Sigmoid colon (tissue), 7 donors: ENCODE results near the gene TGFBI. TPM values are rescaled to one million over a fixed set of nuclear protein-coding genes. Genes with fewer than 3 reads are reported as not detected.
A peak's percentile ranks its signal among the peaks of the same experiment; 100 is the strongest.

Experiments used
- DNase-seq: peaks from one replicate; pipeline ENCODE4 v3.0.0-alpha.2; 2019
- H3K27ac ChIP-seq, 4 donors: fragments of 200-600 bp; sonication (generic); one replicate each; pipeline ENCODE4 v1.5.1; 2016 to 2019; ENCODE audit warnings: mild to moderate bottlenecking in 1 of 4
- H3K27me3 ChIP-seq, 3 donors: fragments of 200-600 bp; sonication (generic); one replicate each; pipeline ENCODE4 v1.5.1; 2019; ENCODE audit warnings: mild to moderate bottlenecking in 1 of 3
- H3K36me3 ChIP-seq, 4 donors: fragments of 200-600 bp; sonication (generic); one replicate each; pipeline ENCODE4 v1.5.1; 2016 to 2019
- H3K4me1 ChIP-seq, 4 donors: fragments of 200-600 bp; sonication (generic); one replicate each; pipeline ENCODE4 v1.5.1; 2017 to 2019
- H3K4me3 ChIP-seq, 4 donors: fragments of 200-600 bp; sonication (generic); one replicate each; pipeline ENCODE4 v1.5.1; 2017 to 2019; ENCODE audit warnings: mild to moderate bottlenecking in 2 of 4, moderate library complexity in 1 of 4
- H3K9me3 ChIP-seq, 4 donors: fragments of 200-600 bp in 3 of 4; sonication (generic) in 3 of 4; one replicate each; pipeline versions ENCODE4 v1.5.1 to v1.6.1; 2013 to 2019
- CTCF ChIP-seq, 4 experiments: fragments of 450-650 bp in 3 of 4; fragments of 200-600 bp in 1 of 4; IDR thresholded peaks; one replicate each; pipeline ENCODE4 v1.5.1; 2016 to 2019; ENCODE audit warnings: antibody characterized with exemption in 4 of 4, mild to moderate bottlenecking in 3 of 4, moderate library complexity in 2 of 4
- EP300 ChIP-seq, 4 donors: sonication (generic); formaldehyde crosslinking; IDR thresholded peaks; one replicate each; pipeline ENCODE4 v1.6.1; 2017; ENCODE audit warnings: antibody characterized with exemption in 4 of 4
- POLR2A ChIP-seq, 2 donors: fragments of 450-650 bp; IDR thresholded peaks; one replicate each; pipeline ENCODE4 v1.6.1; 2016; ENCODE audit warnings: antibody characterized with exemption in 2 of 2, mild to moderate bottlenecking in 2 of 2, moderate library complexity in 2 of 2
- POLR2AphosphoS5 ChIP-seq, 4 donors: sonication (generic); formaldehyde crosslinking; IDR thresholded peaks; one replicate each; pipeline ENCODE4 v1.6.1; 2017; ENCODE audit warnings: antibody characterized with exemption in 4 of 4
- WGBS, 2 donors: extraction: QIAGEN DNeasy Blood & Tissue Kit; methylation state at CpG; one replicate each; pipeline ENCODE4 v1.1.7; 2013; 5-methylcytosine and 5-hydroxymethylcytosine counted together
- intact Hi-C: fragments of 100-400 bp; cut with DNase I; formaldehyde crosslinking; loops from one replicate; pipeline ENCODE4 v1.15.1; 2023
- polyA plus RNA-seq, 3 donors: library from polyadenylated mRNA; stranded (reverse); fragments of 200-250 nt; gene quantifications; one replicate each; pipeline ENCODE4 v1.2.3, GENCODE V29; 2013
- total RNA-seq, 4 donors: library from RNA; depleted of rRNA; stranded (reverse); fragments of >200 nt; gene quantifications; one replicate each; pipeline ENCODE4 v1.1.0, GENCODE V29; 2016
- donor health status: healthy with polysubstance abuse.
- donor health status: Bipolar disorder and iron deficiency.
- donor health status: healthy.

Gene TGFBI
- total and polyA plus RNA-seq, 7 donors: 48.6 to 178 (median 67.4) TPM

GRCh38 chr5:136033848-136034247 lies 5.1 kb downstream of the TGFBI start:
- intact Hi-C loops: no loop called here
- Histone ChIP-seq H3K36me3 (peaks cover 0 to 9% (median 3%) of the 10 kb centered on the region in 4 donors), H3K4me1 (peaks cover 0 to 87% (median 47%) of the 10 kb centered on the region in 4 donors), H3K27ac (peak overlapping the region in 1 of 4 donors; percentile 31), H3K4me3 (no peak overlapping the region), H3K27me3 (no peaks in the 10 kb centered on the region), H3K9me3 (peaks cover 0 to 3% (median 0%) of the 10 kb centered on the region in 4 donors)
- DNase-seq: peak; percentile 47
- TF ChIP-seq CTCF (IDR thresholded peaks at IDR 0.05): no peak
- 78 to 81% methylated on average over 5 of the region's 5 CpGs for WGBS, 2 donors

- TF ChIP-seq CTCF (IDR thresholded peaks at IDR 0.05): no peak
- TF ChIP-seq EP300 (IDR thresholded peaks at IDR 0.05): no peak
- no peak for TF ChIP-seq POLR2AphosphoS5 (IDR thresholded peaks at IDR 0.05)
- no peak for TF ChIP-seq POLR2A (IDR thresholded peaks at IDR 0.05)
- H3K27ac ChIP-seq: peak overlapping the region in 1 of 4 donors; percentile 31
- peaks cover 0 to 9% (median 3%) of the 10 kb centered on the region in 4 donors for H3K36me3 ChIP-seq
- peaks cover 0 to 84% (median 43%) of the 10 kb centered on the region in 4 donors for H3K4me1 ChIP-seq
- H3K27me3 ChIP-seq: no peaks in the 10 kb centered on the region
- peak; percentile 37 for DNase-seq
- no peak overlapping the region for H3K4me3 ChIP-seq
- WGBS, 2 donors: 61 to 82% methylated on average over 1 of the region's 1 CpG
- H3K9me3 ChIP-seq: peaks cover 0 to 3% (median 0%) of the 10 kb centered on the region in 4 donors
- intact Hi-C loops: no loop called here
Observed at GRCh38 chr5:136034492-136034891, 5.7 kb downstream of the TGFBI start.

GRCh38 chr5:136034984-136035383 lies 6.2 kb downstream of the TGFBI start:
- peaks cover 0 to 3% (median 0%) of the 10 kb centered on the region in 4 donors for H3K9me3 ChIP-seq
- TF ChIP-seq EP300 (IDR thresholded peaks at IDR 0.05) (no peak), CTCF (IDR thresholded peaks at IDR 0.05) (no peak), POLR2AphosphoS5 (IDR thresholded peaks at IDR 0.05) (no peak), POLR2A (IDR thresholded peaks at IDR 0.05) (no peak)
- 95 to 96% methylated on average over 3 of the region's 3 CpGs for WGBS, 2 donors
- DNase-seq: peak; percentile 27
- intact Hi-C loops: no loop called here
- peaks cover 0 to 9% (median 3%) of the 10 kb centered on the region in 4 donors for H3K36me3 ChIP-seq
- H3K27me3 ChIP-seq: no peaks in the 10 kb centered on the region
- peak overlapping the region in 1 of 4 donors; percentile 31 for H3K27ac ChIP-seq
- peaks cover 0 to 82% (median 40%) of the 10 kb centered on the region in 4 donors for H3K4me1 ChIP-seq
- no peak overlapping the region for H3K4me3 ChIP-seq

GRCh38 chr5:136035837-136036236 lies 7.0 kb downstream of the TGFBI start:
- Histone ChIP-seq H3K4me1 (peaks cover 0 to 73% (median 38%) of the 10 kb centered on the region in 4 donors), H3K4me3 (no peak overlapping the region), H3K27me3 (no peaks in the 10 kb centered on the region), H3K27ac (peak overlapping the region in 1 of 4 donors; percentile 82), H3K9me3 (peaks cover 0 to 3% (median 0%) of the 10 kb centered on the region in 4 donors), H3K36me3 (peaks cover 0 to 9% (median 3%) of the 10 kb centered on the region in 4 donors)
- no peak for DNase-seq
- 95 to 96% methylated on average over 7 of the region's 7 CpGs for WGBS, 2 donors
- intact Hi-C loops: no loop called here
- TF ChIP-seq POLR2A (IDR thresholded peaks at IDR 0.05): no peak
- no peak for TF ChIP-seq CTCF (IDR thresholded peaks at IDR 0.05)
- TF ChIP-seq POLR2AphosphoS5 (IDR thresholded peaks at IDR 0.05): no peak
- no peak for TF ChIP-seq EP300 (IDR thresholded peaks at IDR 0.05)
